Measurements from ENCODE around the gene B4GALNT1. TPM values are rescaled to one million over a fixed set of nuclear protein-coding genes. Genes with fewer than 3 reads are reported as not detected.

B4GALNT1 gene
- total RNA-seq, 2 experiments from 2014 or later, result 1.2 to 3.1 TPM

- ChIA-PET CTCF (ENCODE audit: unreplicated experiment) (no interaction called here), POLR2A (no interaction called here)
- Histone ChIP-seq H4K20me1 (ENCODE audit: insufficient read depth, low read length) (no peaks in the 10 kb centered on the region), H2AFZ (ENCODE audit: low read length) (no peak overlapping the region), H3K27ac (ENCODE audit: low read depth, low read length, poor library complexity, severe bottlenecking) (no peak overlapping the region), H3K79me2 (ENCODE audit: insufficient read depth, low read depth, low read length) (no peaks in the 10 kb centered on the region), H3K4me2 (ENCODE audit: low read length) (peak overlapping the region; percentile 39; the same call in 1 of the 2 replicates), H3K4me3 (ENCODE audit: low read depth, low read length, poor library complexity, severe bottlenecking) (no peak overlapping the region), H3K9me3 (ENCODE audit: low read length) (no peaks in the 10 kb centered on the region), H3K36me3 (ENCODE audit: insufficient read depth, low read length) (peaks cover 28% of the 10 kb centered on the region; the same call in 1 of the 2 replicates), H3K4me1 (ENCODE audit: insufficient read depth, low read length, poor library complexity, severe bottlenecking) (no peaks in the 10 kb centered on the region), H3K9me2 (ENCODE audit: insufficient read depth, low read length) (no peaks in the 10 kb centered on the region)
- no peak for DNase-seq (ENCODE audit: low spot score)
- BruUV-seq (replicated peaks), result no TSS peak
- intact Hi-C loops (cut with micrococcal nuclease; ENCODE audit: unreplicated experiment), result no loop called here
- TF ChIP-seq EZH2phosphoT487 (IDR thresholded peaks at IDR 0.05; ENCODE audit: borderline replicate concordance, low read depth, low read length) (no peak), CTCF (conservative IDR thresholded peaks at IDR 0.05; ENCODE audit: low read length) (no peak)
Observed at GRCh38 chr12:57604992-57605810, 27.8 kb downstream of the B4GALNT1 start.

- ChIA-PET POLR2A (no interaction called here), CTCF (ENCODE audit: unreplicated experiment) (no interaction called here)
- Histone ChIP-seq H3K4me3 (ENCODE audit: low read depth, low read length, poor library complexity, severe bottlenecking) (no peak within 1 kb of the TSS), H3K4me1 (ENCODE audit: insufficient read depth, low read length, poor library complexity, severe bottlenecking) (no peaks in the 10 kb centered on the region), H2AFZ (ENCODE audit: low read length) (no peak within 1 kb of the TSS), H3K79me2 (ENCODE audit: insufficient read depth, low read depth, low read length) (no peaks in the 10 kb centered on the region), H4K20me1 (ENCODE audit: insufficient read depth, low read length) (no peaks in the 10 kb centered on the region), H3K9me2 (ENCODE audit: insufficient read depth, low read length) (no peaks in the 10 kb centered on the region), H3K27ac (ENCODE audit: low read depth, low read length, poor library complexity, severe bottlenecking) (no peak within 1 kb of the TSS), H3K4me2 (ENCODE audit: low read length) (peak within 1 kb of the TSS; percentile 39; the same call in 1 of the 2 replicates), H3K9me3 (ENCODE audit: low read length) (no peaks in the 10 kb centered on the region), H3K36me3 (ENCODE audit: insufficient read depth, low read length) (peaks cover 35% of the 10 kb centered on the region; the same call in 1 of the 2 replicates)
- no peak for DNase-seq (ENCODE audit: low spot score)
- intact Hi-C loops (cut with micrococcal nuclease; ENCODE audit: unreplicated experiment), result no loop called here
- no TSS peak for BruUV-seq (replicated peaks)
- TF ChIP-seq CTCF (conservative IDR thresholded peaks at IDR 0.05; ENCODE audit: low read length) (no peak), EZH2phosphoT487 (IDR thresholded peaks at IDR 0.05; ENCODE audit: borderline replicate concordance, low read depth, low read length) (no peak)
Observed at GRCh38 chr12:57604454-57604991, 28.5 kb downstream of the B4GALNT1 start, which contains the start of gene DTX3. Gene DTX3 (plus strand): TSS chr12:57604824. CDS start chr12:57606518, 1,694 bp downstream.
